Panc1 (cell line): ENCODE data around the gene FRMD4A. TPM values are rescaled to one million over a fixed set of nuclear protein-coding genes. Genes with fewer than 3 reads are reported as not detected.

Experiments used
- ATAC-seq: fragments of 200-7000 bp; cut with Tn5 transposase; 2 replicates; pipeline ENCODE4 v1.9.1; 2020; ENCODE audit warnings: mild to moderate bottlenecking, moderate library complexity
- BruUV-seq: library from RNA; stranded (reverse); fragments of 400-500 nt; replicated peaks from 2 replicates; lab custom pipeline; 2021; lab: Mats Ljungman, UMichigan
- CTCF ChIA-PET: fragments of 300-600 bp; sonication (Branson Sonifier 250); formaldehyde crosslinking; loops from one replicate; lab custom pipeline; 2022; ENCODE audit warnings: antibody characterized with exemption; lab: Charles Lee
- POLR2A ChIA-PET: fragments of 300-600 bp; sonication (Branson Sonifier 250); formaldehyde crosslinking; loops from one replicate; lab custom pipeline; 2022; ENCODE audit warnings: antibody characterized with exemption; lab: Charles Lee
- DNase-seq: peaks from one replicate; pipeline ENCODE4 v3.0.0-alpha.2; 2010; ENCODE audit warnings: low read depth, low spot score
- H3K27ac ChIP-seq: 2 replicates; pipeline ENCODE4 v1.5.1; 2011; ENCODE audit warnings: mild to moderate bottlenecking, low read length, inconsistent platforms
- H3K27me3 ChIP-seq: fragments of 200-500 bp; sonication (Bioruptor generic); 2 replicates; pipeline ENCODE4 v1.6.0; 2014; ENCODE audit warnings: low read length, inconsistent platforms; ENCODE audit not compliant: control insufficient read depth, insufficient read depth
- H3K36me3 ChIP-seq: fragments of 200-500 bp; sonication (Bioruptor generic); 2 replicates; pipeline ENCODE4 v1.5.1; 2014; ENCODE audit warnings: inconsistent platforms, mild to moderate bottlenecking, low read length, moderate library complexity; ENCODE audit not compliant: control insufficient read depth, insufficient read depth
- H3K4me1 ChIP-seq: 2 replicates; pipeline ENCODE4 v1.5.1; 2011; ENCODE audit warnings: inconsistent platforms, mild to moderate bottlenecking, low read length, moderate library complexity; ENCODE audit not compliant: control insufficient read depth, insufficient read depth
- H3K4me3 ChIP-seq, 2 experiments: 2 replicates each; pipeline ENCODE4 v1.5.1; 2011 to 2012; ENCODE audit warnings: low read depth in 2 of 2, low read length in 2 of 2, mild to moderate bottlenecking in 2 of 2, inconsistent platforms in 1 of 2, moderate library complexity in 1 of 2
- H3K9me3 ChIP-seq: fragments of 200-500 bp; sonication (Bioruptor generic); 2 replicates; pipeline ENCODE4 v1.5.1; 2014; ENCODE audit warnings: low read depth, mild to moderate bottlenecking, inconsistent platforms, low read length, moderate library complexity; ENCODE audit not compliant: control insufficient read depth, insufficient read depth
- CTCF ChIP-seq: fragments of 450-650 bp; IDR thresholded peaks from 2 replicates; pipeline ENCODE4 v1.5.1; 2017; ENCODE audit warnings: mild to moderate bottlenecking
- POLR2AphosphoS5 ChIP-seq: IDR thresholded peaks from 2 replicates; pipeline ENCODE4 v1.6.1; 2012; ENCODE audit warnings: mild to moderate bottlenecking, low read depth, low read length, moderate library complexity
- SIN3A ChIP-seq: IDR thresholded peaks from 2 replicates; pipeline ENCODE4 v1.6.1; 2012; ENCODE audit warnings: low read depth, mild to moderate bottlenecking, low read length, moderate library complexity, borderline replicate concordance; ENCODE audit not compliant: insufficient read depth
- TCF7L2 ChIP-seq: IDR thresholded peaks from 2 replicates; pipeline ENCODE4 v1.6.1; 2011; ENCODE audit warnings: mild to moderate bottlenecking, low read depth, low read length, inconsistent platforms
- in situ Hi-C: cut with HindIII; loops from 2 replicates; pipeline ENCODE4 v1.10.0; 2016; ENCODE audit warnings: low sequenced_read_pairs, low pct_unique_long_range_greater_than_20kb
- intact Hi-C: fragments of 100-400 bp; cut with micrococcal nuclease; formaldehyde crosslinking; loops from one replicate; pipeline ENCODE4 v1.10.0; 2022; ENCODE audit not compliant: unreplicated experiment
- total RNA-seq: library from RNA; stranded (reverse); gene quantifications from one replicate; pipeline ENCODE4 v1.2.1, GENCODE V29; 2021; ENCODE audit not compliant: unreplicated experiment
- TF ChIP-seq, protein P1 (sequence below), 2 experiments: IDR thresholded peaks; 2 replicates each; pipeline ENCODE4 v1.6.1; 2011 to 2012; ENCODE audit warnings: low read depth in 2 of 2, control low read depth in 1 of 2, low read length in 1 of 2, mild to moderate bottlenecking in 1 of 2, moderate library complexity in 1 of 2; ENCODE audit not compliant: insufficient read depth in 1 of 2

Gene FRMD4A
- total RNA-seq, 1 experiment from 2014 or later, result 7.1 TPM

DNA sequence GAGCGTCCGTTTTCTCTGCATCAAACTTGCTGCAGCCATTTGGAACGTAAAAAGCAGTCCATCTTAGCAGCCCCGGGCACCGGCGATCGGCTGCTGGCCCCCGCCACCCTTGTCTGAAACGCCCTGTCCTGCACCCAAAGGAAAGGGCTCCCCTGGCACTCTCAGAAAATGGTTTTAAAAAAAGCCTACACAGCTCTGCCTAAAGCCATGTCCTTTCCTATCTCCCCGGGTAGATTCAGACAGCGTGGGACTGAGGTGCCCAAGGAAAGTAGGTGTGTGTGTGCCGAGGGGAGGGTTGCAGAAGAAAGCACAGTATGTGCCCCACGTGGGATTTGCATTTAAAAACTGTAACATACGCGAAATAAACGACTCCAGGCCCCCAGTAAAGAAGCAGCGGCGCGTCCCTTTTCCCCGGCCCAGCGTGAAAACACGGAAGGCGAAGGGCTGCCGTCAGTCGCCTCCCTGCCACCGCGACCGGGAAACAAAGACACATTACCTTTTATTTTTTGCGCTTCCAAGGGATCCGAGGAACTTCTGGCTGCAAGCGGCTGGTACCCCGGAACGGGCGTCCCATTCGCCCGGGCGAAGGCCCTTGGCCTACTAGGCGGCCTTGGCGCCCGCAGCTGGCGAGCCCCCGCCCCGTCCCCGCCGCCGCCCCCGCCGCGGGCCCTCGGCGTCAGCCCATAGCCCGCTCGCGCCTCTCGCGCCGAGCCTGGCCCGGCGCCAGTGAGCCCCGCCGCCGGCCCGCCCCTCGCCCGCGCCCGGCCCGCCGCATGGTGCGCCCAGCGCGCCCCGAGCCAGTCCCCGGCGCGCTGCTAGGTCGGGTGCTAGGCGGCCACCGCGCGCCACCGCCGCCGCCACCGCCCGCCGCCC is 439.4 kb downstream of the FRMD4A start:
- no peaks in the 10 kb centered on the region for H3K9me3 ChIP-seq
- no peaks in the 10 kb centered on the region for H3K36me3 ChIP-seq
- intact Hi-C loops (no loop called here), in situ Hi-C loops (no loop called here)
- H3K27ac ChIP-seq, result no peak overlapping the region
- TF ChIP-seq, protein P1, sequence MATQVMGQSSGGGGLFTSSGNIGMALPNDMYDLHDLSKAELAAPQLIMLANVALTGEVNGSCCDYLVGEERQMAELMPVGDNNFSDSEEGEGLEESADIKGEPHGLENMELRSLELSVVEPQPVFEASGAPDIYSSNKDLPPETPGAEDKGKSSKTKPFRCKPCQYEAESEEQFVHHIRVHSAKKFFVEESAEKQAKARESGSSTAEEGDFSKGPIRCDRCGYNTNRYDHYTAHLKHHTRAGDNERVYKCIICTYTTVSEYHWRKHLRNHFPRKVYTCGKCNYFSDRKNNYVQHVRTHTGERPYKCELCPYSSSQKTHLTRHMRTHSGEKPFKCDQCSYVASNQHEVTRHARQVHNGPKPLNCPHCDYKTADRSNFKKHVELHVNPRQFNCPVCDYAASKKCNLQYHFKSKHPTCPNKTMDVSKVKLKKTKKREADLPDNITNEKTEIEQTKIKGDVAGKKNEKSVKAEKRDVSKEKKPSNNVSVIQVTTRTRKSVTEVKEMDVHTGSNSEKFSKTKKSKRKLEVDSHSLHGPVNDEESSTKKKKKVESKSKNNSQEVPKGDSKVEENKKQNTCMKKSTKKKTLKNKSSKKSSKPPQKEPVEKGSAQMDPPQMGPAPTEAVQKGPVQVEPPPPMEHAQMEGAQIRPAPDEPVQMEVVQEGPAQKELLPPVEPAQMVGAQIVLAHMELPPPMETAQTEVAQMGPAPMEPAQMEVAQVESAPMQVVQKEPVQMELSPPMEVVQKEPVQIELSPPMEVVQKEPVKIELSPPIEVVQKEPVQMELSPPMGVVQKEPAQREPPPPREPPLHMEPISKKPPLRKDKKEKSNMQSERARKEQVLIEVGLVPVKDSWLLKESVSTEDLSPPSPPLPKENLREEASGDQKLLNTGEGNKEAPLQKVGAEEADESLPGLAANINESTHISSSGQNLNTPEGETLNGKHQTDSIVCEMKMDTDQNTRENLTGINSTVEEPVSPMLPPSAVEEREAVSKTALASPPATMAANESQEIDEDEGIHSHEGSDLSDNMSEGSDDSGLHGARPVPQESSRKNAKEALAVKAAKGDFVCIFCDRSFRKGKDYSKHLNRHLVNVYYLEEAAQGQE (IDR thresholded peaks at IDR 0.05; ENCODE audit: insufficient read depth in 1 of 2, low read depth in 2 of 2, low read length in 1 of 2), result no peak
- TF ChIP-seq SIN3A, result no peak
- no peak for TF ChIP-seq POLR2AphosphoS5
- no peak for TF ChIP-seq CTCF
- TF ChIP-seq TCF7L2, result no peak
- H3K4me1 ChIP-seq, result no peaks in the 10 kb centered on the region
- H3K27me3 ChIP-seq, result no peaks in the 10 kb centered on the region
- CTCF ChIA-PET, result no interaction called here
- POLR2A ChIA-PET, result no interaction called here
- DNase-seq (no peak), ATAC-seq (peak; percentile 59; the same call in 1 of the 2 replicates)
- peak overlapping the region; percentile 37 to 49 for H3K4me3 ChIP-seq
- BruUV-seq, result no TSS peak

GRCh38 chr10:13890233-13891127 is 440.2 kb downstream of the FRMD4A start:
- ATAC-seq, result peak; percentile 50; the same call in 1 of the 2 replicates
- peak overlapping the region; percentile 37 to 49 for H3K4me3 ChIP-seq
- TF ChIP-seq TCF7L2, result no peak
- TF ChIP-seq SIN3A, result no peak
- TF ChIP-seq CTCF, result no peak
- TF ChIP-seq POLR2AphosphoS5, result no peak
- TF ChIP-seq, protein P1 (IDR thresholded peaks at IDR 0.05; ENCODE audit: insufficient read depth in 1 of 2, low read depth in 2 of 2, low read length in 1 of 2), result no peak
- ChIA-PET CTCF (no interaction called here), POLR2A (no interaction called here)
- intact Hi-C loops, result no loop called here
- in situ Hi-C loops, result no loop called here
- no peaks in the 10 kb centered on the region for H3K27me3 ChIP-seq
- H3K27ac ChIP-seq, result no peak overlapping the region
- DNase-seq, result no peak
- no TSS peak for BruUV-seq
- H3K4me1 ChIP-seq, result no peaks in the 10 kb centered on the region
- H3K9me3 ChIP-seq, result no peaks in the 10 kb centered on the region
- H3K36me3 ChIP-seq, result no peaks in the 10 kb centered on the region
